ENCODE measurements around the gene CHRDL2. TPM values are rescaled to one million over a fixed set of nuclear protein-coding genes. Genes with fewer than 3 reads are reported as not detected.

Gene CHRDL2
- total and polyA plus RNA-seq, 2 donors (not counting 3 experiments of a cell fraction or from before 2014, with no cell fraction given), result not detected

DNA sequence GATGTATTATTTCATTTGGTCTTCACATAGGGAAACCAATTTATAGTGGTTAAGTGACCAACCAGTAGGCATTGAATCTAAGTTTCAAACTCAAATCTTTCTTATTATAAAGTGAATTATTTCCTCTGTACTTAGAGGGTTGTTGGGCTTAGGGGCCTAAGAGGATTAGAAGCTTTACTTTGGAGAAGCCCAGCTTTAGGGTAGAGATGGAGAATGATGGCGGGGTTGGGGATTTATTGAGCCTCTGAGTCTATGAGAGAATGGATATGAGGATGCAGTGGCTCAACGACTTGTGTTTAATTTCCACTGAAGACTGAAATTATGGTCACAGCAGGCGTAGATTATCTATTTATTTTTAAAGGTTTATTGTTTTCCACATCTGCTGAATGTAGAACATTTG, 55.5 kb downstream of the CHRDL2 start:
- H3K9ac ChIP-seq (replicated peaks; ENCODE audit: extremely low read depth, insufficient read depth, low read length), result no peak overlapping the region
- FAIRE-seq (no peak), DNase-seq (ENCODE audit: low read depth, low spot score) (no peak)
- TF ChIP-seq FOS (IDR thresholded peaks at IDR 0.05; ENCODE audit: borderline replicate concordance, insufficient read depth, low read length) (no peak), EZH2 (IDR thresholded peaks at IDR 0.05; ENCODE audit: borderline replicate concordance, low read depth, low read length, severe bottlenecking) (no peak), POLR2A (IDR thresholded peaks at IDR 0.05; ENCODE audit: low read depth, low read length) (no peak), GATA2 (IDR thresholded peaks at IDR 0.05; ENCODE audit: insufficient read depth, insufficient read length, low read depth, low read length) (no peak), JUN (IDR thresholded peaks at IDR 0.05; ENCODE audit: borderline replicate concordance, insufficient read depth, insufficient read length, low read depth) (no peak), MYC (IDR thresholded peaks at IDR 0.05; ENCODE audit: low read depth, low read length) (no peak), POLR2AphosphoS5 (IDR thresholded peaks at IDR 0.05; ENCODE audit: insufficient read depth, low read depth, low read length) (no peak)
- TF ChIP-seq, protein P1, sequence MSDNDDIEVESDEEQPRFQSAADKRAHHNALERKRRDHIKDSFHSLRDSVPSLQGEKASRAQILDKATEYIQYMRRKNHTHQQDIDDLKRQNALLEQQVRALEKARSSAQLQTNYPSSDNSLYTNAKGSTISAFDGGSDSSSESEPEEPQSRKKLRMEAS (IDR thresholded peaks at IDR 0.05; ENCODE audit: insufficient read depth, insufficient read length), result no peak
- TF ChIP-seq, protein P2, sequence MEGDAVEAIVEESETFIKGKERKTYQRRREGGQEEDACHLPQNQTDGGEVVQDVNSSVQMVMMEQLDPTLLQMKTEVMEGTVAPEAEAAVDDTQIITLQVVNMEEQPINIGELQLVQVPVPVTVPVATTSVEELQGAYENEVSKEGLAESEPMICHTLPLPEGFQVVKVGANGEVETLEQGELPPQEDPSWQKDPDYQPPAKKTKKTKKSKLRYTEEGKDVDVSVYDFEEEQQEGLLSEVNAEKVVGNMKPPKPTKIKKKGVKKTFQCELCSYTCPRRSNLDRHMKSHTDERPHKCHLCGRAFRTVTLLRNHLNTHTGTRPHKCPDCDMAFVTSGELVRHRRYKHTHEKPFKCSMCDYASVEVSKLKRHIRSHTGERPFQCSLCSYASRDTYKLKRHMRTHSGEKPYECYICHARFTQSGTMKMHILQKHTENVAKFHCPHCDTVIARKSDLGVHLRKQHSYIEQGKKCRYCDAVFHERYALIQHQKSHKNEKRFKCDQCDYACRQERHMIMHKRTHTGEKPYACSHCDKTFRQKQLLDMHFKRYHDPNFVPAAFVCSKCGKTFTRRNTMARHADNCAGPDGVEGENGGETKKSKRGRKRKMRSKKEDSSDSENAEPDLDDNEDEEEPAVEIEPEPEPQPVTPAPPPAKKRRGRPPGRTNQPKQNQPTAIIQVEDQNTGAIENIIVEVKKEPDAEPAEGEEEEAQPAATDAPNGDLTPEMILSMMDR (IDR thresholded peaks at IDR 0.05; ENCODE audit: extremely low read depth in 1 of 2, insufficient read depth in 1 of 2, low read depth in 1 of 2, low read length in 2 of 2), result no peak
- no peaks in the 10 kb centered on the region for H3K4me1 ChIP-seq (ENCODE audit: control insufficient read depth, extremely low read depth, insufficient read depth, low read length)
- H3K27me3 ChIP-seq (ENCODE audit: control insufficient read depth in 2 of 2, insufficient read depth in 2 of 2, low read length in 2 of 2), result no peaks in the 10 kb centered on the region
- intact Hi-C loops (cut with micrococcal nuclease) (no loop called here), dilution Hi-C loops (cut with MboI; ENCODE audit: extremely low pct_ligation_motif_present, low sequenced_read_pairs) (no loop called here)
- no peaks in the 10 kb centered on the region for H3K9me3 ChIP-seq (replicated peaks; ENCODE audit: control insufficient read depth, insufficient read depth, low read length)
- CTCF ChIA-PET, result interaction anchor here (1.2 to 5.3 kb wide), 3 partner anchors 11 to 67 kb away, joined by 3 to 31 read pairs (median 4); no protein-coding TSS in a partner anchor
- no peak overlapping the region for H2AFZ ChIP-seq (ENCODE audit: low read depth, low read length)
- POLR2A ChIA-PET, result no interaction called here
- H3K36me3 ChIP-seq (ENCODE audit: control insufficient read depth in 2 of 2, extremely low read depth in 1 of 2, insufficient read depth in 2 of 2, low read length in 2 of 2), result no peaks in the 10 kb centered on the region
- H4K20me1 ChIP-seq (replicated peaks; ENCODE audit: control insufficient read depth, extremely low read depth, insufficient read depth, low read length), result no peaks in the 10 kb centered on the region
- no peaks in the 10 kb centered on the region for H3K9me1 ChIP-seq (replicated peaks; ENCODE audit: control insufficient read depth, extremely low read depth, insufficient read depth, low read length)
- H3K4me2 ChIP-seq (ENCODE audit: insufficient read depth, low read length), result no peak overlapping the region
- H3K4me3 ChIP-seq (replicated peaks in 1 of 3; ENCODE audit: insufficient read depth in 1 of 3, low read depth in 1 of 3, low read length in 3 of 3), result no peak overlapping the region
- H3K27ac ChIP-seq (ENCODE audit: insufficient read depth, low read depth, low read length), result no peak overlapping the region
- no TSS peak for BruUV-seq (replicated peaks)
- no peaks in the 10 kb centered on the region for H3K79me2 ChIP-seq (ENCODE audit: control insufficient read depth, insufficient read depth, low read length)
